GM19397 (cell line): Measurements from ENCODE around the gene LYVE1.

Experiments used
- ATAC-seq: cut with Tn5 transposase; IDR thresholded peaks from one replicate; pipeline ENCODE4 v1.9.1; 2021; ENCODE audit warnings: mild to moderate bottlenecking, moderate library complexity; ENCODE audit not compliant: unreplicated experiment

The LYVE1 gene

GRCh38 chr11:10592331-10592730 lies 23.9 kb upstream of the LYVE1 start:
- no peak for ATAC-seq

GRCh38 chr11:10591741-10592140 lies 23.3 kb upstream of the LYVE1 start:
- no peak for ATAC-seq

DNA sequence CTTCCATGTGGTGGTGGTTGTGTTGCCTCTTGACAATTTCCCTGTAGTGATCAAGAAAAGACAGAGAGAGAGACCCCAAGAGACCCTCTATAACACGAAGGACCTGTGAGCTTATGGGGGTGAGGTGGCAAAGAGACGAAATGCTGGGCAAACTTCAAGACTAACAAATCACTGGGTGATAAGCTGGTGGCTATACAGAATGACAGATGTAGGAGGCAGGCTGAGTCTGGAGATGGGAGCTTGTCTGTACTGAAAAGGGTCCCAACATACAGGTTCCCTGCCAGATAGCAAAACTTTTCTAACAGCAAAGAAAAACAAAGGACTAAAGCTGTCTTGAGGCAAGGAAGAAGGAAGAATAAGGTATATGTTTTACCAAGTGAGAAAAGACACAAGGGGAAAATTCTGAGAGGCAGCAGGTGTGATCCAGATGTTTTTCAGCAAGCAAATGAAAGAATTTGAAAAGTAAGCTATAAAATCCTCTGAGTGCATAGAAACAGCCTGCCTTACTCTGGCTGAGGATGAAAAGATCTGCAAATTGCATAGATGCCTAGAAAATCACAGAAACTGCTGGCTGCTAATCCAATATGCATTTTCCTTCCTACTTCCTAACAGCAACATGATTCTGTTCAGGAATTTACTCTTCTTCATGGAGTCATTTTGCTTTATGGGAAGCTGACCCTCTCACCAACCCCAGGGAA lies 21.9 kb upstream of the LYVE1 start:
- ATAC-seq = no peak

GRCh38 chr11:10588904-10589303 lies 20.4 kb upstream of the LYVE1 start:
- no peak for ATAC-seq

DNA sequence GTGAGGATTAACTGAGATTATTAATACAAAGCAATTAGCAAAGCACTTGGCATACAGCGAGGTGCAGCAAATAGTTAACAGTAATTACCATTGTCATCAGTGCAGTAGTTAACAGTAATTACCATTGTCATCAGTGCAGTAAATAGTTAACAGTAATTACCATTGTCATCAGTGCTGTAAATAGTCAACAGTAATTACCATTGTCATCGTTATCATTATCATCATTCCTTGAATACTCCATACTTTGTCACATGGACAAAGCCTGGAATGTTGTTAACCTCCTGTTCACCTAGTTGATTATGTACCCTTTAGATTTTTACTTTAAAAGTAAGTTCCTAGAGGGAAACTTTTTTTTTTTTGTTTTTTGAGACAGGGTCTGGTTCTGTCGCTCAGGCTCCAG lies 19.5 kb upstream of the LYVE1 start:
- ATAC-seq = no peak

- no peak for ATAC-seq
These were observed 18.9 kb upstream of the LYVE1 start for GRCh38 chr11:10587388-10587787.

- no peak for ATAC-seq
These were observed 15.6 kb upstream of the LYVE1 start for GRCh38 chr11:10584071-10584501.

- no peak for ATAC-seq
These were observed 13.1 kb upstream of the LYVE1 start for GRCh38 chr11:10581481-10582019.

DNA sequence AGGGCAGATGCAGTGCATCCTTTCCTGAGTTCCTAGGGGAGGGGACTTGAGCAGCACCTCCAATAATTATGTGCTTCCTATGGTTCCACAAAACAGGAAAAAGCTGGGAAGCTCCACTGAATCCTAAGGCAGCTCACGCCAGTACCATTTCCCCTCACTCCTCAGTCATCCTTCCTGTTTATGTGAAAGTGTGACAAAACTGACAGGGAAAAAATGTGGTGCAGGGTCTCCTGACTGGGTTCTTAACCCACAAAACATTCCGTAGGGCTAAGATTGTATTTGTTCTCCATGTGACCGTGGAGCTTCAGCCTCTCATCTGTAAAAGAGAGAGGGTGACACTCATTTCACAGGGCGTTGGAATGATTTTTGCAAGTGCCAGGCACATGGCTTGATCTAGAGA lies 12.2 kb upstream of the LYVE1 start:
- ATAC-seq = no peak

GRCh38 chr11:10579700-10580099 lies 11.2 kb upstream of the LYVE1 start:
- ATAC-seq = no peak

DNA sequence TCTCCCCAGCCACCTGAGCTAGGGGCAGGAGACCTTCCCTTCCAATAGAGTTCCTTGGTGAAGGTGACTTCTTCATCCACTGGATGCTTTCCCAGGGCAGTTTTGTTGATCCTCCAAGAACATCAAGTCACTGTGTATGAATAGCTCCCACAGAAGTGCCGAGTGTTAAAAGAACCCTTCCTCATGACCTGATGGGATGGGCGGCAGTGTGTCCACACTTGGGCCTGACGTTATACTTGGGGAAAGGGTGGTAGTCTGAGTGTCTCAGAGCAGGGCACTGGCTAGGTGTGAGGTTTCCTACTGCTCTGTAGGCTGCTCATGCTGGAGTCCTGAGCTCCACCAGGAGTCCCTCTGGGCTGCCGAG lies 7.6 kb upstream of the LYVE1 start:
- no peak for ATAC-seq

GRCh38 chr11:10575346-10576034 lies 7.0 kb upstream of the LYVE1 start:
- ATAC-seq = no peak

- ATAC-seq = no peak
These were observed 5.1 kb upstream of the LYVE1 start for GRCh38 chr11:10573556-10573955.

GRCh38 chr11:10573028-10573427 lies 4.6 kb upstream of the LYVE1 start:
- ATAC-seq = no peak

- no peak for ATAC-seq
These were observed 4.1 kb upstream of the LYVE1 start for GRCh38 chr11:10572533-10572932.

GRCh38 chr11:10567446-10567845 lies 1.0 kb downstream of the LYVE1 start:
- no peak for ATAC-seq

GRCh38 chr11:10566257-10566957 lies 2.1 kb downstream of the LYVE1 start:
- ATAC-seq = no peak

- no peak for ATAC-seq
These were observed 3.0 kb downstream of the LYVE1 start for GRCh38 chr11:10565493-10565892.

DNA sequence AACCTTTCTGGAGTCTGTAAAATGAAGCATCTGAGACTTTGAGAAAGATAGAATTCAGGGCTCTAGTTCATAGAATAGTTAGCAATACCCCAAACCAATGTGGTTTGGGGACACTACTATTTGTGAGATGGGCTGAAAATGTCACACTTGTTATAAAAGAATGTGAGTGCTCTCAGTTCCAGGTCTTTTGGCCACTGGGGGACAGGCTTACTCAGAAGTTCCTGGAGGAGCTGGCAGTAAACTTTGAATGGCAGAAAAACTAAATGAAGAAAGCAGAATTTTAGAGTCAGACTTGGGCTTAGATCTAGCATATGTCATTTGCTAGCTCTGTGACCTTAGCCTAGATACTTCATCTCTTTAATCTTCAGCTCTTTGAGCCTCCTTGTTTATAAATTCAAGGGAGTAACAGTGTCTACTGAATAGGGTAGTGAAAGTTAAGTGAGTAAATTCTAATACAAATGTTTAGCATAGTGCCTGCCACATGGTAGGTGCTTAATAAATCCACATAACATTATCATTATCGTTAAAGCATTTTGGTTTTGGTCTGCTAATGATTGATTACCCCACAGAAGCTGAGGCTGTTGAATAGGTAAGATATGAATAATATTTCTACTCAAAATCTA lies 3.7 kb downstream of the LYVE1 start:
- ATAC-seq = no peak

DNA sequence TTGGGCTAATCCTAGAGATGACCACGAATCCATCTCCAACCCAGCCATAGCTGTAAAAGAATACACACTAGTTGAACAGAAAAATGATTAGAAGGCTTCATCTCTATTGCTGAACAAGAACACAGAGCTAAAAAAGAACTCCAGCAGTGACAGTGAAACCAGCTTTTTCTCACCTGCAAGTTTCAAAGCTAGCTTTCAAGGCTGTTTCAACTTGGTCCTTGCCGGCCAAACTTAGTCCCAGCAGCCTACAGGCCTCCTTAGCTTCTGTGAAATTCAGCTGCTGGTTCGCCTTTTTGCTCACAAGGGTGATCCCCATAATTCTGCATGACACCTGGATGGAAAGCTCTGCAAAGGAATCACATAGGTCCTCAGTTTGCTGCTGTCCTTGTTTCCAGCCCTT lies 4.4 kb downstream of the LYVE1 start:
- no peak for ATAC-seq

DNA sequence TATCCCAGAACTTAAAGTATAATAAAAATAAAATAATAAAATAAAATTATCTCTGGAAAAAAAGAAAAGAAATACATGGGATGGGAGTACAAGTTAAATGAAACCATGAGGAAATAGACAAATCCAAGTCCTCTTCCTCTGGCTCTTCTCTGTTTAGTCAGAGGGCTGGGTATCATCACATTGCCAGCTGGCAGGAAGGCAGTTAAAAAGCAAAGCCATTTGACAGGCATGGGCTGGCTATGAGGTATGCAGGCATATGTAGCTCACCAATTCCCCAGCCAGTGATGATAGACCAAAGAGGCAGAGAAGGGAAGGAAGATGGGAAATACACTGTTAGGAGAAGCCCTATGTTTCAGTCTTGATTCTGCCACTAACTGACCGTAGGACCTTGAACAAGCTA lies 6.5 kb downstream of the LYVE1 start:
- no peak for ATAC-seq
